Gastroesophageal sphincter (tissue), 3 donors: ENCODE results near the gene TTC7B.

Experiments used
- POLR2A ChIP-seq, 2 donors: fragments of 450-650 bp; IDR thresholded peaks; one replicate each; pipeline ENCODE4 v1.6.1; 2017; ENCODE audit warnings: antibody characterized with exemption in 2 of 2, mild to moderate bottlenecking in 2 of 2, moderate library complexity in 1 of 2
- POLR2AphosphoS5 ChIP-seq: sonication (generic); formaldehyde crosslinking; IDR thresholded peaks from one replicate; pipeline ENCODE4 v1.6.1; 2017; ENCODE audit warnings: antibody characterized with exemption
- TF ChIP-seq, protein P1 (sequence below), 4 experiments: fragments of 200-600 bp in 2 of 4; fragments of 450-650 bp in 2 of 4; sonication (generic) in 1 of 4; IDR thresholded peaks; one replicate each; pipeline ENCODE4 v1.5.1; 2017 to 2019; ENCODE audit warnings: antibody characterized with exemption in 4 of 4, mild to moderate bottlenecking in 2 of 4, moderate library complexity in 2 of 4

DNA sequence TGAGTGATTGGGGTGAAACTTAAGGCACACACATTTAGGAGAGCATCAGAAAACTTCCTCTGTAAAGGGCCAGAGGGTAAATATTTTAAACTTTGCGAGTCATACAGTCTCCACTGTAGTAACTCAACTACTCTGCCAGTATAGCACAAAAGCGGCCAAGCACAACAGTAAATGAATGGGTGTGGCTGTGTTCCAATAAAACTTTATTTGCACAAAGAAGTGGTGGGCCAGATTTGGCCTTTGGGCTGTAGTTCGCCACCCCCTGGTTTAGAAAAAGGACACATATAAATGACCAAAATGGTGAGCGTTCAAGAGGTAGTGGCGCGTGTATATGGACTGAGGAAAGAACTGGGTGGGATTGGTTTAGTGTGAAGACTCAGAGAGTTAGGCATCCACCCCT, 309.5 kb downstream of the TTC7B start:
- TF ChIP-seq, protein P1, sequence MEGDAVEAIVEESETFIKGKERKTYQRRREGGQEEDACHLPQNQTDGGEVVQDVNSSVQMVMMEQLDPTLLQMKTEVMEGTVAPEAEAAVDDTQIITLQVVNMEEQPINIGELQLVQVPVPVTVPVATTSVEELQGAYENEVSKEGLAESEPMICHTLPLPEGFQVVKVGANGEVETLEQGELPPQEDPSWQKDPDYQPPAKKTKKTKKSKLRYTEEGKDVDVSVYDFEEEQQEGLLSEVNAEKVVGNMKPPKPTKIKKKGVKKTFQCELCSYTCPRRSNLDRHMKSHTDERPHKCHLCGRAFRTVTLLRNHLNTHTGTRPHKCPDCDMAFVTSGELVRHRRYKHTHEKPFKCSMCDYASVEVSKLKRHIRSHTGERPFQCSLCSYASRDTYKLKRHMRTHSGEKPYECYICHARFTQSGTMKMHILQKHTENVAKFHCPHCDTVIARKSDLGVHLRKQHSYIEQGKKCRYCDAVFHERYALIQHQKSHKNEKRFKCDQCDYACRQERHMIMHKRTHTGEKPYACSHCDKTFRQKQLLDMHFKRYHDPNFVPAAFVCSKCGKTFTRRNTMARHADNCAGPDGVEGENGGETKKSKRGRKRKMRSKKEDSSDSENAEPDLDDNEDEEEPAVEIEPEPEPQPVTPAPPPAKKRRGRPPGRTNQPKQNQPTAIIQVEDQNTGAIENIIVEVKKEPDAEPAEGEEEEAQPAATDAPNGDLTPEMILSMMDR (IDR thresholded peaks at IDR 0.05), result no peak
- TF ChIP-seq POLR2AphosphoS5 (no peak), POLR2A (IDR thresholded peaks at IDR 0.05) (no peak)
